ENCODE measurements around the gene VPREB1. TPM values are rescaled to one million over a fixed set of nuclear protein-coding genes. Genes with fewer than 3 reads are reported as not detected.
A peak's percentile ranks its signal among the peaks of the same experiment; 100 is the strongest.

The VPREB1 gene
- total RNA-seq, 1 donor from 2014 or later, result not detected

GRCh38 chr22:22233081-22233480 is 11.5 kb upstream of the VPREB1 start:
- H3K4me3 ChIP-seq, result no peak overlapping the region
- no peak overlapping the region for H3K27ac ChIP-seq
- H3K9me3 ChIP-seq, result no peaks in the 10 kb centered on the region
- H3K4me1 ChIP-seq, result no peaks in the 10 kb centered on the region
- peak in 1 of 2 donors; percentile 56 for DNase-seq (ENCODE audit: extremely low spot score in 2 of 2)
- intact Hi-C loops (cut with DNase I), result no loop called here
- TF ChIP-seq POLR2A (IDR thresholded peaks at IDR 0.05), result no peak
- no peak for TF ChIP-seq CTCF (IDR thresholded peaks at IDR 0.05)
- TF ChIP-seq POLR2AphosphoS5 (IDR thresholded peaks at IDR 0.05; ENCODE audit: insufficient read depth in 1 of 2, low read depth in 1 of 2), result no peak
- H3K27me3 ChIP-seq, result no peaks in the 10 kb centered on the region
- no peaks in the 10 kb centered on the region for H3K36me3 ChIP-seq

DNA sequence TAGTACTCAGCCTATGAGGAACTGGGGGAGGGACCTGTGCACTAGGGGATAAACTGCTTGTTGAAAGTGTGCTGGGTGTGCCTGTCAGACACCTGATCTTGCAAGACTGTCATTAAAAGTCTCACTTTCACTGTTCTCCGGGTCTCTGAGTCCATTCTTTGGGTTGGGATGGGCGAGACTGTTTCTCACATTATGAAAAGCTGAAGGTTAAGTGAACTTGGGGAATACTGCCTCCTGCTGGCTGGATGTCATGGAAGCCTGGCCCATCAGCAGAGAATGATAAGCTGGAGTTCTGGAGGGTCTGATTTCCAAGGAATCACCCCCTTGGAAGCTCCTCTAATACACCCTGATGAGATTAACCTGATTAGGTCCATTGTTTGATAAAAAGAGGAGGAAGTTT is 9.0 kb upstream of the VPREB1 start:
- Histone ChIP-seq H3K27me3 (no peaks in the 10 kb centered on the region), H3K4me1 (no peaks in the 10 kb centered on the region), H3K4me3 (no peak overlapping the region), H3K27ac (no peak overlapping the region), H3K36me3 (no peaks in the 10 kb centered on the region), H3K9me3 (no peaks in the 10 kb centered on the region)
- no peak for DNase-seq (ENCODE audit: extremely low spot score in 2 of 2)
- TF ChIP-seq CTCF (IDR thresholded peaks at IDR 0.05) (peak in 1 of 3 experiments; percentile 10), POLR2AphosphoS5 (IDR thresholded peaks at IDR 0.05; ENCODE audit: insufficient read depth in 1 of 2, low read depth in 1 of 2) (no peak), POLR2A (IDR thresholded peaks at IDR 0.05) (no peak)
- intact Hi-C loops (cut with DNase I), result no loop called here

DNA sequence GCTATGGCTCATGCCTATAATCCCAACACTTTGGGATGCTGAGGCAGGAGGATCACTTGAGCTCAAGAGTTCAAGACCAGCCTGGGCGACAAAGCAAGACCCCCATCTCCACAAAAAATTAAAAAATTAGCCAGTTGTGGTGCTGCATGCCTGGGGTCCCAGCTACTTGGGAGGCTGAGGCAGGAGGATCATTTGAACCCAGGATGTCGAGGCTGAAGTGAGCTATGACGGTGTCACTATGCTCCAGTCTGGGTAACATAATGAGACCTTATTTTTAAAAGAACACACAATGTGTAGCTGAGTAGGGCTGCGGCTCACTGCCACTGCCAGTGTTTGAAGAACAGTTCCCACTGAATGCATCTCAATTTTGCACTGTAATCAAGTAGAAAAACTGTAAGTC is 7.1 kb upstream of the VPREB1 start:
- intact Hi-C loops (cut with DNase I), result no loop called here
- Histone ChIP-seq H3K4me1 (no peaks in the 10 kb centered on the region), H3K9me3 (no peaks in the 10 kb centered on the region), H3K27ac (no peak overlapping the region), H3K27me3 (no peaks in the 10 kb centered on the region), H3K36me3 (no peaks in the 10 kb centered on the region), H3K4me3 (no peak overlapping the region)
- TF ChIP-seq CTCF (IDR thresholded peaks at IDR 0.05), result no peak
- TF ChIP-seq POLR2AphosphoS5 (IDR thresholded peaks at IDR 0.05; ENCODE audit: insufficient read depth in 1 of 2, low read depth in 1 of 2), result no peak
- TF ChIP-seq POLR2A (IDR thresholded peaks at IDR 0.05), result no peak
- DNase-seq (ENCODE audit: extremely low spot score in 2 of 2), result peak in 1 of 2 donors; percentile 64

- intact Hi-C loops (cut with DNase I), result no loop called here
- H3K9me3 ChIP-seq, result no peaks in the 10 kb centered on the region
- DNase-seq (ENCODE audit: extremely low spot score in 2 of 2), result peak in 1 of 2 donors; percentile 69
- H3K27me3 ChIP-seq, result no peaks in the 10 kb centered on the region
- H3K4me3 ChIP-seq, result no peak overlapping the region
- H3K36me3 ChIP-seq, result no peaks in the 10 kb centered on the region
- no peak for TF ChIP-seq POLR2A (IDR thresholded peaks at IDR 0.05)
- no peak for TF ChIP-seq CTCF (IDR thresholded peaks at IDR 0.05)
- H3K4me1 ChIP-seq, result no peaks in the 10 kb centered on the region
- H3K27ac ChIP-seq, result no peak overlapping the region
Observed at GRCh38 chr22:22239311-22239939, 5.2 kb upstream of the VPREB1 start.

- Histone ChIP-seq H3K27ac (no peak overlapping the region), H3K4me3 (no peak overlapping the region), H3K36me3 (no peaks in the 10 kb centered on the region), H3K9me3 (no peaks in the 10 kb centered on the region), H3K27me3 (no peaks in the 10 kb centered on the region), H3K4me1 (no peaks in the 10 kb centered on the region)
- peak in 1 of 2 donors; percentile 37 for DNase-seq (ENCODE audit: extremely low spot score in 2 of 2)
- intact Hi-C loops (cut with DNase I), result loop anchor here (5.0 kb wide), 1 partner anchor 194 kb away; no protein-coding TSS in a partner anchor
- TF ChIP-seq CTCF (IDR thresholded peaks at IDR 0.05), result no peak
- no peak for TF ChIP-seq POLR2A (IDR thresholded peaks at IDR 0.05)
- TF ChIP-seq POLR2AphosphoS5 (IDR thresholded peaks at IDR 0.05; ENCODE audit: insufficient read depth in 1 of 2, low read depth in 1 of 2), result no peak
Observed at GRCh38 chr22:22241554-22241898, 3.1 kb upstream of the VPREB1 start.
